ENCODE measurements around the gene CETN3.

Gene CETN3

GRCh38 chr5:90409318-90410177, at the start of gene CETN3:
TSS of gene CETN3 (minus strand) at chr5:90409756. CDS start at chr5:90409661, 95 bp downstream.
- peak; percentile 95 for DNase-seq

- DNase-seq, result peak; percentile 6
Measured at GRCh38 chr5:90446961-90447360, 37.4 kb upstream of the CETN3 start.

GRCh38 chr5:90440644-90441043, 31.1 kb upstream of the CETN3 start:
- DNase-seq, result no peak

GRCh38 chr5:90438100-90438499, 28.5 kb upstream of the CETN3 start:
- no peak for DNase-seq

GRCh38 chr5:90437663-90438062, 28.1 kb upstream of the CETN3 start:
- no peak for DNase-seq

- peak; percentile 46 for DNase-seq
Measured at GRCh38 chr5:90434116-90434714, 24.7 kb upstream of the CETN3 start.

- no peak for DNase-seq
Measured at GRCh38 chr5:90424245-90424644, 14.7 kb upstream of the CETN3 start.

- DNase-seq, result peak; percentile 13
Measured at GRCh38 chr5:90421136-90421535, 11.6 kb upstream of the CETN3 start.

- no peak for DNase-seq
Measured at GRCh38 chr5:90418214-90418613, 8.7 kb upstream of the CETN3 start.

- no peak for DNase-seq
Measured at GRCh38 chr5:90410178-90410762, 714 bp upstream of the CETN3 start.

- DNase-seq, result peak; percentile 11
Measured at GRCh38 chr5:90408571-90409317, 812 bp downstream of the CETN3 start.

GRCh38 chr5:90406466-90406865, 3.1 kb downstream of the CETN3 start:
- peak; percentile 33 for DNase-seq

- DNase-seq, result peak; percentile 42
Measured at GRCh38 chr5:90402521-90403255, 6.9 kb downstream of the CETN3 start.

GRCh38 chr5:90399251-90399650, 10.3 kb downstream of the CETN3 start:
- peak; percentile 52 for DNase-seq

- no peak for DNase-seq
Measured at GRCh38 chr5:90398726-90399125, 10.8 kb downstream of the CETN3 start.

- DNase-seq, result no peak
Measured at GRCh38 chr5:90395005-90395404, 14.6 kb downstream of the CETN3 start.

- DNase-seq, result no peak
Measured at GRCh38 chr5:90390928-90391327, 18.6 kb downstream of the CETN3 start.

- no peak for DNase-seq
Measured at GRCh38 chr5:90390326-90390725, 19.2 kb downstream of the CETN3 start.

GRCh38 chr5:90387508-90387907, 22.0 kb downstream of the CETN3 start:
- no peak for DNase-seq

- no peak for DNase-seq
Measured at GRCh38 chr5:90386099-90386710, 23.4 kb downstream of the CETN3 start.

- no peak for DNase-seq
Measured at GRCh38 chr5:90384389-90384788, 25.2 kb downstream of the CETN3 start.

- DNase-seq, result no peak
Measured at GRCh38 chr5:90383903-90384302, 25.7 kb downstream of the CETN3 start.

All from EL (cell line).